ENCODE results near the gene FERMT1.

- no peak for TF ChIP-seq CTCF (IDR thresholded peaks at IDR 0.05; ENCODE audit: insufficient read depth, low read length, poor library complexity, severe bottlenecking)
- no peak for TF ChIP-seq EZH2phosphoT487 (conservative IDR thresholded peaks at IDR 0.05; ENCODE audit: low read length)
Observed at GRCh38 chr20:6038256-6038655, 84.6 kb downstream of the FERMT1 start.
